Measurements from ENCODE around the gene ANKRD23. TPM values are rescaled to one million over a fixed set of nuclear protein-coding genes. Genes with fewer than 3 reads are reported as not detected.

ANKRD23 gene
- total and polyA plus RNA-seq, 2 of the 4 experiments (the other 2 are of a cell fraction): 0.54 to 1.5 TPM

- no peaks in the 10 kb centered on the region for H3K9me3 ChIP-seq (ENCODE audit: control insufficient read depth, insufficient read depth, low read length)
- H3K9ac ChIP-seq (ENCODE audit: low read depth, low read length): no peak overlapping the region
- 0 out of 4 replicates have a peak overlapping the region, but pooled peaks of 1 of the 2 experiments have one; percentile 11 for H4K8ac ChIP-seq (ENCODE audit: low read depth in 2 of 2, low read length in 2 of 2)
- H3K23ac ChIP-seq (ENCODE audit: low read depth, low read length): no peak overlapping the region
- H2AFZ ChIP-seq (replicated peaks; ENCODE audit: low read length, poor library complexity): peak overlapping the region; percentile 85
- no peak overlapping the region for H4K5ac ChIP-seq (ENCODE audit: low read depth, low read length)
- in situ Hi-C loops (cut with MboI; ENCODE audit: low sequenced_read_pairs) (no loop called here), dilution Hi-C loops (cut with HindIII; ENCODE audit: low sequenced_read_pairs, unreplicated experiment) (no loop called here), intact Hi-C loops (cut with micrococcal nuclease) (loop anchor here (5.0 kb wide), 1 partner anchor 39 kb away; the partner anchor contains the start of gene CNNM4)
- H3K4me1 ChIP-seq (ENCODE audit: control insufficient read depth, insufficient read depth, low read length): no peaks in the 10 kb centered on the region
- no peak overlapping the region for H3K4me3 ChIP-seq (ENCODE audit: insufficient read depth, low read depth, low read length)
- 0 out of 2 replicates have a peak, but pooled peaks cover 3% of the 10 kb centered on the region for H3K9me1 ChIP-seq (ENCODE audit: insufficient read depth, low read length)
- CTCF ChIA-PET: interaction anchor here (1.0 kb wide), 1 partner anchor 15 kb away, joined by 3 read pairs; no protein-coding TSS in a partner anchor
- H3K27me3 ChIP-seq (ENCODE audit: control insufficient read depth, insufficient read depth, low read length): no peaks in the 10 kb centered on the region
- peak; percentile 97 for ATAC-seq (ENCODE audit: low read depth)
- no peak overlapping the region for H3K18ac ChIP-seq (ENCODE audit: low read depth, low read length)
- peak overlapping the region; percentile 42; the same call in 1 of the 2 replicates for H2AK5ac ChIP-seq (ENCODE audit: low read depth, low read length)
- no peak overlapping the region for H3K4ac ChIP-seq (ENCODE audit: low read depth, low read length)
- peaks cover 2% of the 10 kb centered on the region for H3K36me3 ChIP-seq (ENCODE audit: control insufficient read depth, insufficient read depth, low read length)
- peak overlapping the region; percentile 91 for H2AK9ac ChIP-seq (replicated peaks; ENCODE audit: low read depth, low read length, poor library complexity)
- no peaks in the 10 kb centered on the region for H4K20me1 ChIP-seq (ENCODE audit: insufficient read depth, low read length)
- 77% methylated on average over 10 of the region's 15 CpGs; no CpG with 5 or more reads in 1 of the 2 experiments for WGBS, 2 experiments (ENCODE audit: extremely low coverage in 2 of 2, insufficient read length in 1 of 2)
- BruUV-seq (replicated peaks): no TSS peak
- no peak overlapping the region for H2BK15ac ChIP-seq (ENCODE audit: low read depth, low read length)
- no peak overlapping the region for H2BK20ac ChIP-seq (ENCODE audit: low read depth, low read length)
- POLR2A ChIA-PET (ENCODE audit: unreplicated experiment): no interaction called here
- H3K4me2 ChIP-seq (ENCODE audit: low read depth, low read length): no peak overlapping the region
- H3K79me1 ChIP-seq (ENCODE audit: low read depth in 1 of 2, low read length in 2 of 2): no peaks in the 10 kb centered on the region
- H3K56ac ChIP-seq (ENCODE audit: extremely low read depth, insufficient read depth, low read length): no peak overlapping the region
- H2BK120ac ChIP-seq (ENCODE audit: low read depth, low read length): no peak overlapping the region
- no peak overlapping the region for H2BK5ac ChIP-seq (ENCODE audit: low read depth, low read length, poor library complexity, severe bottlenecking)
- H3K27ac ChIP-seq (ENCODE audit: insufficient read depth, low read length): no peak overlapping the region
- no peak overlapping the region for H4K91ac ChIP-seq (ENCODE audit: insufficient read depth, low read depth, low read length)
- DNase-seq: peak; percentile 41
- H3K14ac ChIP-seq (replicated peaks; ENCODE audit: low read depth, low read length): no peak overlapping the region
- no peak for TF ChIP-seq RFX5 (IDR thresholded peaks at IDR 0.05; ENCODE audit: low read depth, low read length)
- peak; percentile 66 for TF ChIP-seq CTCF (conservative IDR thresholded peaks at IDR 0.05; ENCODE audit: low read depth, low read length)
- TF ChIP-seq CEBPB (IDR thresholded peaks at IDR 0.05; ENCODE audit: low read depth, low read length): no peak
- no peak for TF ChIP-seq FOS (IDR thresholded peaks at IDR 0.05; ENCODE audit: low read depth, low read length)
- no peak for TF ChIP-seq USF2 (IDR thresholded peaks at IDR 0.05; ENCODE audit: low read depth, low read length)
- peak; percentile 76 for TF ChIP-seq SMC3 (IDR thresholded peaks at IDR 0.05; ENCODE audit: low read depth, low read length)
- TF ChIP-seq POLR2A (IDR thresholded peaks at IDR 0.05; ENCODE audit: low read depth, low read length): no peak
- TF ChIP-seq, protein P1, sequence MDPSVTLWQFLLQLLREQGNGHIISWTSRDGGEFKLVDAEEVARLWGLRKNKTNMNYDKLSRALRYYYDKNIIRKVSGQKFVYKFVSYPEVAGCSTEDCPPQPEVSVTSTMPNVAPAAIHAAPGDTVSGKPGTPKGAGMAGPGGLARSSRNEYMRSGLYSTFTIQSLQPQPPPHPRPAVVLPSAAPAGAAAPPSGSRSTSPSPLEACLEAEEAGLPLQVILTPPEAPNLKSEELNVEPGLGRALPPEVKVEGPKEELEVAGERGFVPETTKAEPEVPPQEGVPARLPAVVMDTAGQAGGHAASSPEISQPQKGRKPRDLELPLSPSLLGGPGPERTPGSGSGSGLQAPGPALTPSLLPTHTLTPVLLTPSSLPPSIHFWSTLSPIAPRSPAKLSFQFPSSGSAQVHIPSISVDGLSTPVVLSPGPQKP (IDR thresholded peaks at IDR 0.05; ENCODE audit: borderline replicate concordance, low read depth, low read length): no peak
- no peak for TF ChIP-seq BHLHE40 (IDR thresholded peaks at IDR 0.05; ENCODE audit: low read depth, low read length)
- TF ChIP-seq RAD21 (IDR thresholded peaks at IDR 0.05; ENCODE audit: low read length): peak; percentile 67
- no peak for TF ChIP-seq MXI1 (IDR thresholded peaks at IDR 0.05; ENCODE audit: borderline replicate concordance, low read depth, low read length)
- no peak for TF ChIP-seq RCOR1 (IDR thresholded peaks at IDR 0.05; ENCODE audit: insufficient replicate concordance, low read length)
- no peak for TF ChIP-seq MAFK (IDR thresholded peaks at IDR 0.05; ENCODE audit: low read depth, low read length)
- TF ChIP-seq NFE2L2 (IDR thresholded peaks at IDR 0.05; ENCODE audit: low read depth, low read length): no peak
Observed at GRCh38 chr2:96801005-96801785, 42.6 kb downstream of the ANKRD23 start.

Data from IMR-90 (cell line).